ENCODE data around the gene SIT1. TPM values are rescaled to one million over a fixed set of nuclear protein-coding genes. Genes with fewer than 3 reads are reported as not detected.

The SIT1 gene
- polyA plus RNA-seq, 3 donors, result 0.58 to 3.3 (median 1.0) TPM

DNA sequence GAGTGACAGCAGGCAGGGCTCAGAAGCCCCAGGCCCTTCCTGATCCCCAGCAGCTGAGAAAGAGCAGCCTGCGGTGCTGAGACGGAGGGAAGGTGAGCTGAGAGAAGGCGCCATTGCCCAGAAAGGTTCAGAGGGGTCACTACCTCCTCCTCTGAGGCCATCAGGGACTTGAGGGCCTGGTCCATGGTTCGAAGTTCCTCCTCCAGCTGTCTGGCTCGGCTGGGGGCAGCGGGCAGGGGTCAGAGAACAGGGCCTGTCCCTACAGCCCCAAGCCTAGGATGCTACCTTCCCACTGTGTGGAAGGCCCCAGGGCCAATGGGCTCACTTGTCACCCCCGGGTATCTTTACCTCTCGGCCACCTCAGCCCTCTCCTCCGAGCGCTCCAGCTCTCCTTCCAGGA, 34.2 kb upstream of the SIT1 start:
- WGBS, 3 donors, result 95 to 98% (median 97%) methylated on average over 9 to 10 of the region's 10 CpGs

DNA sequence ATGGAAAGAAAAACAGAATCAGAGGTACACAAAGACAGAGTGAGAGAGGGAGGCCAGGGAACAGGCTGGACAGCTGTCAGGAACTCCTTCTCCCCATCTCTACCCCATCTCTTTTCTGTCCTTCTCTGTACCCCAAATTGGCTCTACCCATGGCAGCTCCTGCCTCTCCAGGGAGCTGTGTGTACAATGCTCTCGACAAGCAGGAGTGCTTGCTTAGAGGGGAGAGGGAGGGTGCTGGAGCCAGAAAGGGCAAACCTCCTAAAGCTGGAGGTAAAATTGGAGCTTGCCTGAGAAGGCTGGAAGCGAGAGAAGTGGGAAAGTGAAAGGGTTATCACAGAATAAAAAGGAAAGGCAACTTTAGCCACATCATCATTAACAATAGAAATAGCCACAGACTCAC, 32.6 kb upstream of the SIT1 start:
- H3K27ac ChIP-seq (ENCODE audit: low read depth, low read length), result no peak overlapping the region
- 64 to 83% (median 70%) methylated on average over 2 of the region's 2 CpGs for WGBS, 3 donors

More for the DNA sequence above, 34.2 kb upstream of the SIT1 start:
- no peak overlapping the region for H3K27ac ChIP-seq (ENCODE audit: low read depth, low read length)

DNA sequence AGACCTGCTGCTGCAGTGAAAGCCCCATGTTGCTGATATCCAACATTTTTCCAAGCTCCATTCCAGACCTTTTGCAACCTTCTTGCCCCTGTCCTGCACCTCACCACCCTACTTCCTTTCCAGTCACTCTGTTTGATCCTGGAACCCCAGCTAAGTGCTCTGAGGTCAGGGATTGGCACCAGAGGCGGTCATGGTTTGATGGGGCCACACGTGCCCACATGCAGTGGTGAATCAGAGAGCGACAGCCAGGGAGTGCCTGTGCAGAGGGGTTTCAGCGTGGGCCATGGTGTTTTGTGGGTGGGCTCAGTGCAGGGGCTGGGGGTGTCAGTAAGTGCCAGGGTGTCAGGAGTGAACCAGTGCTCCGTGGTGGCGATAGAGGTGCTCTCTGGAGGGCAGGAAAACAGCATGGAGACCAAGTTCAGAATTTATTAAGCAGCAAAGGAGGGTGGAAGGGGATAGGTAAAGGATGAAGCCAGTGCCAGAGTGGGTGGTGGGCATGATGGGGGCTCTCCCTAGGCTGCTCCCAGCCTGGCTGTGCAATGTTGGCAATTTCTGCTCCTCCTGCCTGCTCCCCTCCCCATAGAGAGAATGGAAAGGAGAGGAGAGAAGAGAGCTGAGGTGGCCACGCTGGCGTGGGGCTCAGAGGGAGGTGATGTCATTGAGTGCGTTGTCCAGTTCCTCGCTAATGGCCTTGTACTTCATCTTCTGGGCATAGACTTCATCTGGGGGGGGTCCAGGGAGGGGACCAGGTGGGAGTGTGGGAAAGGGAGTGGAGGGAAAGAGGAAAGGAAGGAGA, 32.0 kb upstream of the SIT1 start:
- 86 to 91% (median 88%) methylated on average over 10 of the region's 10 CpGs for WGBS, 3 donors
- H3K27ac ChIP-seq (ENCODE audit: low read depth, low read length), result no peak overlapping the region

DNA sequence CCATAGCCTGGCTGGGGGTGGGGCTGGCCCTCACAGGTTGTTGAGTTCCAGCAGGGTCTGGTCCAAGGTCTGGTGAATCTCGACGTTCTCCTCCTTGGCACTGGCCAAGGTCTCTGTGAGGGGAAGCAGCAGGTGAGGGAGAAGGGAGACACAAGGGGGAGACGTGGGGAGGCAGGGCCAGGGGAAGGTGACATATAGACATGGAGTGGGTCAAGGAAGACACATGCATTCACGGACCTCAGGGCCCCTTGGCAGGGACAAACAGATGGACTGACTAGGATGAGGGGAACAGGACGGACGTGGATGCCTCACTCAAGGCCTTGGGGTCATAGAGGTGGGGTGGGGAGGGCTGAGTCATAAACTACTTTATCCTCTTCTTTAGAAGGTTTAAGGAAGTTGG, 31.3 kb upstream of the SIT1 start:
- WGBS, 3 donors, result 72 to 89% (median 86%) methylated on average over 6 of the region's 6 CpGs
- H3K27ac ChIP-seq (ENCODE audit: low read depth, low read length), result no peak overlapping the region

DNA sequence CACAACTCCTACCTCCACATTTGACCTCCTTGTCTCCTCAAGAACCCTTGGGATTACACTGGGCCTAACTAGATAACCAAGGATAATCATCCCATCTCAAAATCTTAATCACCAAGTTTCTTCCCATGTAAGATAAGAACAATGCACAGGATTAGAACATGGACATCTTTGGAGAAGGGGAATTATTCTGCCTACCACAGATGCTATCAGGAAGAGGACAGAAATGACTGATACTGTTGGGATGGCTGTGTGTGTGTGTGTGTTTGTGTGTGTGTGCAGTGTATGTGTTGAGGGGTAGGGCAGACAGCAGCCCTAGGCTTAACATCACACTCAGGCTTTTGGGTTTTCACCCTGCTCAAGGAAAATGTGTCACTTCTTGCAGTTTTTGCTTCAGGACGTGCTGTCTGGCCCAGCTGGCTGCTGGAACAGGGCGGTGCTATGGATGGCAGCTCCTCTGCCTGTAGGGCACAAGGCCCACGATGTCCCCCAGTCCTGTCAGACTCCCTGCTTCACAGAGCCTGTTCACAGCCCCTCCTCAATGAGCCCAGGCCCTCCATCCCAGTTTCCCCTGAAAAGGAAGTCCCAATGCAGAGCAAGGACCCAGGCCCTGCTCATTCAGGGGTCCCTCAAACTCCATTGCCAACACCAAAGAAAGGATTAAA, 30.7 kb upstream of the SIT1 start:
- WGBS, 3 donors, result 68 to 82% (median 81%) methylated on average over 3 of the region's 3 CpGs
- no peak overlapping the region for H3K27ac ChIP-seq (ENCODE audit: low read depth, low read length)

DNA sequence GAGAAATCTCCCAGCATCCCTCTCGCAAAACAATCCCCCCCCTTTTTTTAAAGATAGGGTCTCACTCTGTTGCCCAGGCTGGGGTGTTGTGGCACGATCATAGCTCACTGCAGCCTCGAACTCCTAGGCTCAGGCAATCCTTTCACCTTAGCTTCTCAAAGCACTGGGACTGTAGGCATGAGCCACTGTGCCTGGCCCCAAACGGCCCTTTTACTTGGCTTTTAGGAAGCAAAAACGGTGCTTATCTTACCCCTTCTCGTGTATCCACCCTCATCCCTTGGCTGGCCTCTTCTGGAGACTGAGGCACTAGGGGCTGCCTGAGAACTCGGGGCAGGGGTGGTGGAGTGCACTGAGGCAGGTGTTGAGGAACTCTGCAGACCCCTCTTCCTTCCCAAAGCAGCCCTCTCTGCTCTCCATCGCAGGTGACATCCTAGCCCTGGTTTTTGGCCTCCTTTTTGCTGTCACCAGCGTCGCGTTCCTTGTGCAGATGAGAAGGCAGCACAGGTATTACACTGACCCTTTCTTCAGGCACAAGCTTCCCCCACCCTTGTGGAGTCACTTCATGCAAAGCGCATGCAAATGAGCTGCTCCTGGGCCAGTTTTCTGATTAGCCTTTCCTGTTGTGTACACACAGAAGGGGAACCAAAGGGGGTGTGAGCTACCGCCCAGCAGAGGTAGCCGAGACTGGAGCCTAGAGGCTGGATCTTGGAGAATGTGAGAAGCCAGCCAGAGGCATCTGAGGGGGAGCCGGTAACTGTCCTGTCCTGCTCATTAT, 29.8 kb upstream of the SIT1 start:
- 55 to 66% (median 62%) methylated on average over 15 of the region's 15 CpGs for WGBS, 3 donors
- H3K27ac ChIP-seq (ENCODE audit: low read depth, low read length), result no peak overlapping the region

DNA sequence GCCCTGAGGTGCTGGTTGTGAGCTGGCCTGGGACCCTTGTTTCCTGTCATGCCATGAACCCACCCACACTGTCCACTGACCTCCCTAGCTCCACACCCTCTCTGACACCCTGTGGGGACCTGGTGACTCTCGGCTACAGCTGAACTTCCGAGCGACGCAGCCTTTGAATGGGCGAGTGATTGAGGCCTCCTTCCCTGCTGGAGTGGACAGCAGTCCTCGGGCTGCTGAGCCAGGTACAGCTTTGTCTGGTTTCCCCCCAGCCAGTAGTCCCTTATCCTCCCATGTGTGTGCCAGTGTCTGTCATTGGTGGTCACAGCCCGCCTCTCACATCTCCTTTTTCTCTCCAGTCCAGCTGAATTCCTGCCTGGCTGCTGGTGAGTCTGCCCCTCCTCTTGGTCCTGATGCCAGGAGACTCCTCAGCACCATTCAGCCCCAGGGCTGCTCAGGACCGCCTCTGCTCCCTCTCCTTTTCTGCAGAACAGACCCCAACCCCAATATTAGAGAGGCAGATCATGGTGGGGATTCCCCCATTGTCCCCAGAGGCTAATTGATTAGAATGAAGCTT, 29.1 kb upstream of the SIT1 start:
- 90 to 96% (median 92%) methylated on average over 8 of the region's 8 CpGs for WGBS, 3 donors
- H3K27ac ChIP-seq (ENCODE audit: low read depth, low read length), result no peak overlapping the region

DNA sequence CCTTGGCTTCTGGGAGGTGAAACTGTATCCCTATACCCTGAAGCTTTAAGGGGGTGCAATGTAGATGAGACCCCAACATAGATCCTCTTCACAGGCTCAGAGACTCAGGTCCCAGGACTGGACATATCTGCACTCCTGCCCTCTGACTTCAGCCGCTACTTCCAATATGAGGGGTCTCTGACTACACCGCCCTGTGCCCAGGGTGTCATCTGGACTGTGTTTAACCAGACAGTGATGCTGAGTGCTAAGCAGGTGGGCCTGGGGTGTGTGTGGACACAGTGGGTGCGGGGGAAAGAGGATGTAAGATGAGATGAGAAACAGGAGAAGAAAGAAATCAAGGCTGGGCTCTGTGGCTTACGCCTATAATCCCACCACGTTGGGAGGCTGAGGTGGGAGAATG, 28.4 kb upstream of the SIT1 start:
- WGBS, 3 donors, result 91 to 93% (median 93%) methylated on average over 5 of the region's 5 CpGs
- H3K27ac ChIP-seq (ENCODE audit: low read depth, low read length), result no peak overlapping the region

DNA sequence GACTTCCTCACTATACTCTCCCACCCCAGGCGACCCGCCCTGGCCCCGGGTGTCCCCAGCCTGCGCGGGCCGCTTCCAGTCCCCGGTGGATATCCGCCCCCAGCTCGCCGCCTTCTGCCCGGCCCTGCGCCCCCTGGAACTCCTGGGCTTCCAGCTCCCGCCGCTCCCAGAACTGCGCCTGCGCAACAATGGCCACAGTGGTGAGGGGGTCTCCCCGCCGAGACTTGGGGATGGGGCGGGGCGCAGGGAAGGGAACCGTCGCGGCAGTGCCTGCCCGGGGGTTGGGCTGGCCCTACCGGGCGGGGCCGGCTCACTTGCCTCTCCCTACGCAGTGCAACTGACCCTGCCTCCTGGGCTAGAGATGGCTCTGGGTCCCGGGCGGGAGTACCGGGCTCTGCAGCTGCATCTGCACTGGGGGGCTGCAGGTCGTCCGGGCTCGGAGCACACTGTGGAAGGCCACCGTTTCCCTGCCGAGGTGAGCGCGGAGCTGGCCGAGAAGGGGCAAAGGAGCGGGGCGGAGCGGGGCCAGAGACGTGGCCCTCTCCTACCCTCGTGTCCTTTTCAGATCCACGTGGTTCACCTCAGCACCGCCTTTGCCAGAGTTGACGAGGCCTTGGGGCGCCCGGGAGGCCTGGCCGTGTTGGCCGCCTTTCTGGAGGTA, 25.1 kb upstream of the SIT1 start:
- no peak overlapping the region for H3K27ac ChIP-seq (ENCODE audit: low read depth, low read length)
- WGBS, 3 donors, result 6 to 7% (median 7%) methylated on average over 51 of the region's 51 CpGs

DNA sequence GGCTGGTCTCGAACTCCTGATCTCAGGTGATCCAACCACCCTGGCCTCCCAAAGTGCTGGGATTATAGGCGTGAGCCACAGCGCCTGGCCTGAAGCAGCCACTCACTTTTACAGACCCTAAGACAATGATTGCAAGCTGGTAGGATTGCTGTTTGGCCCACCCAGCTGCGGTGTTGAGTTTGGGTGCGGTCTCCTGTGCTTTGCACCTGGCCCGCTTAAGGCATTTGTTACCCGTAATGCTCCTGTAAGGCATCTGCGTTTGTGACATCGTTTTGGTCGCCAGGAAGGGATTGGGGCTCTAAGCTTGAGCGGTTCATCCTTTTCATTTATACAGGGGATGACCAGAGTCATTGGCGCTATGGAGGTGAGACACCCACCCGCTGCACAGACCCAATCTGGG, 24.5 kb upstream of the SIT1 start:
- no peak overlapping the region for H3K27ac ChIP-seq (ENCODE audit: low read depth, low read length)
- 44 to 69% (median 45%) methylated on average over 13 of the region's 13 CpGs for WGBS, 3 donors

DNA sequence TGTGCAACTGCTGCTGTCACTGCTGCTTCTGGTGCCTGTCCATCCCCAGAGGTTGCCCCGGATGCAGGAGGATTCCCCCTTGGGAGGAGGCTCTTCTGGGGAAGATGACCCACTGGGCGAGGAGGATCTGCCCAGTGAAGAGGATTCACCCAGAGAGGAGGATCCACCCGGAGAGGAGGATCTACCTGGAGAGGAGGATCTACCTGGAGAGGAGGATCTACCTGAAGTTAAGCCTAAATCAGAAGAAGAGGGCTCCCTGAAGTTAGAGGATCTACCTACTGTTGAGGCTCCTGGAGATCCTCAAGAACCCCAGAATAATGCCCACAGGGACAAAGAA, 23.3 kb upstream of the SIT1 start:
- 64 to 78% (median 77%) methylated on average over 3 of the region's 3 CpGs for WGBS, 3 donors
- H3K27ac ChIP-seq (ENCODE audit: low read depth, low read length), result no peak overlapping the region

DNA sequence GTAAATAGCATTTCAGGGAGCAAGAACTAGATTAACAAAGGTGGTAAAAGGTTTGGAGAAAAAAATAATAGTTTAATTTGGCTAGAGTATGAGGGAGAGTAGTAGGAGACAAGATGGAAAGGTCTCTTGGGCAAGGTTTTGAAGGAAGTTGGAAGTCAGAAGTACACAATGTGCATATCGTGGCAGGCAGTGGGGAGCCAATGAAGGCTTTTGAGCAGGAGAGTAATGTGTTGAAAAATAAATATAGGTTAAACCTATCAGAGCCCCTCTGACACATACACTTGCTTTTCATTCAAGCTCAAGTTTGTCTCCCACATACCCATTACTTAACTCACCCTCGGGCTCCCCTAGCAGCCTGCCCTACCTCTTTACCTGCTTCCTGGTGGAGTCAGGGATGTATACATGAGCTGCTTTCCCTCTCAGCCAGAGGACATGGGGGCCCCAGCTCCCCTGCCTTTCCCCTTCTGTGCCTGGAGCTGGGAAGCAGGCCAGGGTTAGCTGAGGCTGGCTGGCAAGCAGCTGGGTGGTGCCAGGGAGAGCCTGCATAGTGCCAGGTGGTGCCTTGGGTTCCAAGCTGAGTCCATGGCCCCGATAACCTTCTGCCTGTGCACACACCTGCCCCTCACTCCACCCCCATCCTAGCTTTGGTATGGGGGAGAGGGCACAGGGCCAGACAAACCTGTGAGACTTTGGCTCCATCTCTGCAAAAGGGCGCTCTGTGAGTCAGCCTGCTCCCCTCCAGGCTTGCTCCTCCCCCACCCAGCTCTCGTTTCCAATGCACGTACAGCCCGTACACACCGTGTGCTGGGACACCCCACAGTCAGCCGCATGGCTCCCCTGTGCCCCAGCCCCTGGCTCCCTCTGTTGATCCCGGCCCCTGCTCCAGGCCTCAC, 22.6 kb upstream of the SIT1 start, which contains the start of gene CA9:
Gene CA9, plus strand, starts transcription at position 797 of the 893 bp plus-strand sequence. Its CDS starts 32 bp downstream, at position 829.
- no peak within 1 kb of the TSS for H3K27ac ChIP-seq (ENCODE audit: low read depth, low read length)
- 18 to 70% (median 60%) methylated on average over 10 of the region's 10 CpGs for WGBS, 3 donors

DNA sequence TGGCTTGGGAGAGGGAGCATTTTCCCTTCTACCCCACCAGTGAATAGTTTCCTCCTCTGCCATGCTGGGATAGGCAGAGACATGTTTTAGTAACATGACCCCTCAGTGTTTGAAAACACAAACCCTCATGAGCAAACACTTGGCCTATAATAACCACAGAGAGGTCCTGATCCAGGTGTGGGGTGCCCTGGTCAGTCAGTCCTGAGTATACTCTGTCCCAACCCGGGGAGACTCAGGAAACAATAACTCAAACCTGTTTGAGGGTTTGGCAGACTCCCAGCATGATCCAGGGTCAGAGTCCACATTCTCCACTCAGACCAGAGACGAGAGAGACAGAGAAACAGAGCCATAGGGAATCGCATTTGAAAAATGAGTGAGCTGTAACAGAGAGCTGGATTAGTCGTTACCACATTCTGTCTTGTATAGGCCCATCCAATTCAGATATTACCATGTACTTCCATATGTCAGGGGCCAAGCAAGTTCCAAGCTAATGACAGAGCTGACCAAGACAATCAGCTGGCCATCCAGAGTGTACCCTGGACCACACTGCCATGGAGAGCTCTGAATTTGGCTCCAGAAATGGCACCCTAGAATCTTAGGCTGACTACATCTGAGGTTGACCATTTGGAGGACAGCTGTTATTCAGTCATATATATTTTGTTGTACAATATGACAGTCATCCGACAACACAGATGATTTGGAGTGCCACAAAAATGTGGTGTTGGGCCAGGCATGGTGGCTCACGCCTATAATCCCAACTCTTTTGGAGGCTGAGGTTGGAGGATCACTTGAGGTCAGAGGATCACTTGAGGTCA, 18.8 kb upstream of the SIT1 start:
- no peak overlapping the region for H3K27ac ChIP-seq (ENCODE audit: low read depth, low read length)
- WGBS, 3 donors, result 46 to 69% (median 65%) methylated on average over 6 of the region's 6 CpGs

DNA sequence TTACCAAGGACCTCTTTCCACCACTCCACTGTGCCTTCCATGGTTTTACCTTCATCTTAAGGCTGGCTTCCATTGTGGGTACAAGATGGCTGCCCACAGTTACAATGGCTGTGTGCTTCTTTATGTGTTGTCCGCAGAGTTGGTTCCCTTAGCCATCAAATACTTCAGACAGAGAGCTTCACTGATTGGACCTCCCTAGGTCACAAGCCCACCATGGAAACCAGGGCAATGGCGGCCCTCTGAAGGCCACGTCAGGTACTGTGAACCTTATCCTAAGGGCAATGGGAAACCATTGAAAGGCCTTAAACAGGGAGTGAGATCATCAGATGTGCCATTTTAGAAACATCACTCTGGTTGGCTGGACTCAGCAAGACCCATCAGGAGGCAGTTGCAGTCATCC, 17.2 kb upstream of the SIT1 start:
- WGBS, 3 donors, result 95 to 97% (median 97%) methylated on average over 3 of the region's 3 CpGs
- H3K27ac ChIP-seq (ENCODE audit: low read depth, low read length), result no peak overlapping the region

DNA sequence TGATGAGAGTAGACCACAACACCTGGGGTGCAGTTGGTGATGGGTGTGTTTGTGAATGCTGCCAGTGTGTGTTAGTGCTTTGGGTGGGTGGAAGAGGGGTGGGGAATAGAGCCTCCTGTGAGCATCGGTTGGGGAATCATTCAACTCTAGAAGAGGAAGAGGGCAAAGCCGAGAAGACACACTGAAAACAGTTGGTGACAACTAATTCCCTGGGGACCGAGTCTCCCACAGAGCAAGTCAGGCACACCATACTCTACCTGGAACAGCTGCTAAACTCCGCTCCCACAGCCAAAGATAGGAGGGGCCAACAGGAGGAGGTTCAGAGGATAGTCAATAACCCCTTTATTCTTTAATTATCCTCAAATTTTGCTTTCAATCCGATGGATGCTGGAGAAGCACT, 15.8 kb upstream of the SIT1 start:
- H3K27ac ChIP-seq (ENCODE audit: low read depth, low read length), result no peak overlapping the region
- WGBS, 3 donors, result 87 to 92% (median 89%) methylated on average over 5 of the region's 5 CpGs

DNA sequence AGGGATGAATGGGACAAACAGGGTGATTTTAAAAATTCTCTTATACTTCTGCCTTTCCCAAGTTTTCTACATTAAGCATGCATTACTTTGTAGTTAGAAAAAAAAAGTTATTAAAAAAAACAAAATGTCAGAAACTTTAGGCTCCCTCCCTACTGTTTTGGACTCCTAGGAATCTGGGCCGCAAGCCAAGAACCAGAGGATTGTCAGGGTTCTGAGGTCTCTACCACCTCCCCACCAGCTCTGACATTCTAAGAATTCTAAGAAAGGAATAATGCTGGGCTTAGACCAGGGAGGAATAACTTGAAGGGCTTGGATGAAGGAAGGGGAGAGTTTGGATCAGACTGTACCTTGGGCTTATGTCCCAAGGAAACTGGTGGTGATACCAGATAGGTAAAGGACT, 15.3 kb upstream of the SIT1 start:
- 55 to 88% (median 72%) methylated on average over 1 of the region's 1 CpG for WGBS, 3 donors
- no peak overlapping the region for H3K27ac ChIP-seq (ENCODE audit: low read depth, low read length)

DNA sequence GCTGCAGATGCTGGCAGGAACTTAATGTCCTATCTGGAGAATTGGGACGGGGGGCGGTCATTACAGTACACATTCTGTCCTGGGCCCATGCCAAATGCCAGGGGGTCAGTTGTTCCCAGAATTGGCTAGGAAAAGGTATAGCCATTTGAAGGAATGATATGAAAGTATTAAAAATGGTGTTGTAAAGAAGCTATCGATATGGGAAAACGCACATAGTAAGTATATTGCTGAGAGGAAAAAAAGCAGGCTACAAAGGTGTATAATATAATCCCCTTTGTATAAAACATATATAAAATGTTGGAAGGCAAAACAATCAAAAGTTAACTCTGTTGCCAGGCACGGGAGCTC, 14.7 kb upstream of the SIT1 start:
- WGBS, 3 donors, result 19 to 33% (median 27%) methylated on average over 5 of the region's 5 CpGs

More for the DNA sequence above, 14.7 kb upstream of the SIT1 start:
- H3K27ac ChIP-seq (ENCODE audit: low read depth, low read length), result no peak overlapping the region
